HG03064 (cell line): Measurements from ENCODE around the gene REV1.

Source experiments
- ATAC-seq: cut with Tn5 transposase; IDR thresholded peaks from one replicate; pipeline ENCODE4 v1.9.1; 2021; ENCODE audit warnings: low read depth; ENCODE audit not compliant: unreplicated experiment

REV1 gene

DNA sequence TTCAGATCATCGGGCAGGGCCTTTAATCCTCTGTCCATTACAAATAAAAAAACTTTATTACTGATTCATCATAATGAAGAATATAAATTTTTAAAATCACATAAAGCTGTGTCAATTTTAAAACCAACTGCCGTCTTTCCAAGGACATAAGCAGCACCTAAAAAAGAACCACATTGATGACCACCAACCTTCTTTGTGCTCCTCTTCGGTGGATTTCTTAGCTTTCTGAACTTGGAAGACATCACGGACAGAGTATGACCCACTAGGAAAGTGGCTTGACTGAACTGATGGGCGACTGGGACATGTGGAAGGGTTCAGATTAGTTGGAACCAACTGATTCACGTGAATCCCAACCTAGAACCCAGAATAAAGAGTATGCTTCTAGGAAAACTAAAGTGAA, 83.7 kb downstream of the REV1 start:
- no peak for ATAC-seq

DNA sequence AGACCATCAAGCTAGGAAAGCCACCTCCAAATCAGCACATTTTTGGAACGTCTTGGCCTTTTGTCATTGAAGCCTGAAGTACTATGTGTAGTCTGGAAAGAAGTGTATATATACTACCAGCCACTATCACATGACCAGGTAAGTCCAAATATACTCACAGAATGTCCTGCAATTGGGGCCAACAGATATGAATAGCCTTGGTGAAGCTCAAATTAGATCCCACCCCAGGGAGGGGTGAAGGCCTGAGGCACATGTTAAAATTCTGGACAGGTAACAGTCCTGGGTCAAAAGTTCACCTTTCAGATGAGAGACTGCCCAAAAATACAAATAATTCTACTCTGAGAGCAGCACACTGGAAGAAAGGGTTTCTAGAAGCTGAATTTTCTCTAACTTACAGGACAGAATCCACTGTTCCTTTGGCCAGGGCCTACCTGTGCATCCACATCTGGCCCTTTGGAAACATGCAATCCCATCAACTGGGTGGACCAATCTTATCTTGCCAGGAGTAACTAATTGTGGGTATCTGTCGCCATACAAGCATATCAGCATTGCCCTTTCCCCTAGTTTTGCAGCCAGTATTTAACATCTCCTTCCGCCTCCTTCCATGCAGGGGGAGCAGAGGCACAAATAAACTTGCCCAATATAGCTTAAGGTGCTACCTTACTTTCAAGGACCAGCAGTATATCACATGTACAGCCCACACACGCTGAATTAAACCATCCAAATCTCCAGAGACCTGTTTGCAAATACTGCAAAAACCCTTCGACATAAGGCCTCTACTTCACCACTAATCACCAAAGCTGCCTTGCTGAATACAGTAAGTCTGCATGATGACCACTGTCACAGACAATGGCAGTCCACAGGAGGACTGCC, 84.8 kb downstream of the REV1 start:
- ATAC-seq: no peak

DNA sequence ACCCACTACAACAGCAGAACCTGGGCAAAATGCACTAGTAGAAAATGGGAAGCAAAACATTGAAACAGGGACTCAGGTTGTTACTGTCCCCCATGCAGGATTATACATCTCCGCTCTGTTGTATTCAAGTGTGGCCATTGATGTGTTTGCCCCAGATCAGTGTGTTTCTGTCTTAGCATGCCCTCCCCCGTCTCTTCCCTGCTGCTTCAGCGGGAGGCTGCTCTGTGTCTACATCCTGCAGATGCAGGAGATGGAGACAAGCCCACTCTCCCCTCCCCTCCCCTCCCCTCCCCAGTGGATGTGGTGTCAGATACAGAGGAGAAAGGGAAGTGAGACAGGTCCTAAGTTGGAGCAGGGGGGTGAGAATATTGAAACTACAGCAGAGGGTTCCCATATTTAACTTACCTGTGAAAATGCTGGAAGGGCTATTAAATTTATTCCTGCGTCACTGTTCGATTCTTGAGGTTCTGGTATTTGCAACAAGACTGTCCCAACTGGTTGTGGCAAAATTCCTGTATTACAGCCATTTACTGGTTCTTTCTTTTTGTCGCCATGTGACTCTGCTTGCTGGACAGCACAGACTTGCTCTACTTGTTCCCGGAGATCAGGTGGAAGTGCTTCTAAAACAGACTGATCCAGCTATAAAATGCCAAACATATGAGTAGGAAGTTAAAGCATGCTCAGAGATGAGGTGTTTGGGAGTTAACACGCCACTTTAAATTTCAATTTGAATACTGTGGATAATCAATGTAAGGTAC, 85.6 kb downstream of the REV1 start:
- no peak for ATAC-seq

DNA sequence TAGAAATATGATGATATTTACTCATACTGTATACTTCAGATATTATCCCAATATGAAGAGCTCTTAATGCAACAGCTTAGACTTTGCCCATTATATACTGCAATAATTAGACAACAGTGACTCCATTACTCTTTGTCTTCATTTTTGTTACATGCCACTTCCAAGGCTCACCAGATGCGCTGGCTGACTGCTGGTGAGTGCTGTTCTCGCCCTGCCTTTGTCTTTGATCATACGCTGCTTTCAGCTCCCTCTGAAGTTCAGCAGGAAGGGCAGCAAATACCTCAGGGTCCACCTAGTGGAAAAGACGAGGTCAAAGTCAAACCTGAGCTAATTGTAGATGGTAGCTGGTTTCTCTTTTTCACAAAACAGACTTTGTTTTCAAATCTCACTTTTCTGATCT, 86.3 kb downstream of the REV1 start:
- no peak for ATAC-seq

DNA sequence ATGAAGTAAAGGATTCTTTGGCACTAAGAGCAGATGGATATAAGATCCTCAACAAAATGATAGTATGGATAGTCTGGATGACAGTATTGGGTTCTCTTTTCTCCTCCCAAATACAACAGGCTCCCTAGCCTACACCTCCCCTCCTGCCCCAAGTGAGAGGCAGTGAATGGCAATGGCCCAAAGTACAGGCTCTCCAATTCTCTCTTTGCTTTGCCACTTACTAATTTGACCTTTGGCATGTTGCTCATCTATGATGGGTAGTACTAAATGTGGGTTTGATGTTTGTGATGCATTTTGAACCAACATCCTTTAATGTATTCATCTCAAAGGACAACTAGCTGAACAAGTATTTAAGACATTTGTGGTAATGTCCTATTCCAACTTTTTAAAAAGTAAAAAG, 86.7 kb downstream of the REV1 start:
- ATAC-seq: no peak

DNA sequence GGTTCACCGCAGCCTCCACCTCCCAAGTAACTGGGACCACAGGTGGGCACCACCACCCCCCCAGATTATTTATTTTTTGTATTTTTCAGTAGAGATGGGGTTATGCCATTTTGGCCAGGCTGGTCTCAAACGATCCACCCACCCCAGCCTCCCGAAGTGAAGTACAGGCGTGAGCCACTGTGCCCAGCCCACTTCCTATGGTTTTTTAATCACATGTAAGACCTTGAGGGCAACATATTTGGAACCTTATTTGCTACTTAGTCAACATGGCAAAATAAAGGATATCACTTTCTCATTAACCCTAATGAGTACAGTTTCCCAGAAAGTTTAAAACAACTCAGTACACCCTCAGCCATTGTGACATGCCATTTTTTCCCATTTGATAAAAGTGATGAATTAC, 88.0 kb downstream of the REV1 start:
- no peak for ATAC-seq

DNA sequence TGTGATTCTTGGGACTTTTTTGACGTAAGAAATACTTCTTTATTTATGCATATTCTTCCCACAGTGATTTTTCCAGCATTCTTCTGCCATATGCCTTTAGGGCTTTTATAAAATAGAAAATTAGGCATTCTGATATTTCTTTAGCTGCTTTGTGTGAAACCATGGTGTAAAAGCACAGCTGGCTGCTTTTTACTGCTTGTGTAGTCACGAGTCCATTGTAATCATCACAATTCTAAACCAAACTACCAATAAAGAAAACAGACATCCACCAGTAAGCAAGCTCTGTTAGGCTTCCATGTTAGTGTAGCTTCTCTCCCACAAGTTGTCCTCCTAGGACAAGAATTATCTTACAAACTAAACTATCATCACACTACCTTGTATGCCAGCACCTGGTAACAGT, 90.0 kb downstream of the REV1 start:
- ATAC-seq: no peak

DNA sequence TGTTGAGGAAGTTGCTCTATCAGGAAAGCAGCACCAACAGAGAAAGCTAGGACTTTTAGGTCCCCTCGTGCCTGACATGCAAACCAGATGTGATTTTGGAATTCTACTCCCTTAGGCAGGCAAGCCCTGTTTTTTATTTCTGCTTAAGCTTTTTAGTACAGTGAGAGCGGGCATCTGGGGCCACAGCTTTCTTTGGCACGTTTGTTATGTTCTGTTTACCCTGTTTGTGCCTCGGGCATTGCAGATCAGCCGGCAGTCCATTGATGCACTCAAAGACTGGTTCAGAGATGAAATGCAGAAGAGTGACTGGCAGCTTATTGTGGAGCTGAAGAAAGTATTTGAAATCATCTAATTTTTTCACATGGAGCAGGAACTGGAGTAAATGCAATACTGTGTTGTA, 90.8 kb downstream of the REV1 start:
- ATAC-seq: no peak

DNA sequence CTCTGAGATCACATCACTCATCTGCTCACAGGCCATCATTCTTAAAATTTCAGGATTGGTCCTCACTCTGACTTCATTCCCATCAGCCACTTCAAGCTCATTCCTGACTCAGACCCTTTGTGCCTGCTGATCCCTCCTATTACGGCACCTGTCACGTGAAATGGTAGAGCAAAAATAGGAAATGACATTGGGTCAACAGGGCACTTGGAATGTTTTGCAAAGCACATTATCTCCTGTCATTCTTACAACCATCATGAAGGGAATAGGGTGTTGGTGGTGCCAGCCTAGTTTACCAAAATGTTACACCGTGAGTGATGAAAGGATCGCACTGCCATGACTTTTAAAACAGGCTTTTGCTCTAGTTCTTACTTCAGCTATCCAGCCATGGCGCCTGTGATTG, 91.5 kb downstream of the REV1 start:
- ATAC-seq: no peak

DNA sequence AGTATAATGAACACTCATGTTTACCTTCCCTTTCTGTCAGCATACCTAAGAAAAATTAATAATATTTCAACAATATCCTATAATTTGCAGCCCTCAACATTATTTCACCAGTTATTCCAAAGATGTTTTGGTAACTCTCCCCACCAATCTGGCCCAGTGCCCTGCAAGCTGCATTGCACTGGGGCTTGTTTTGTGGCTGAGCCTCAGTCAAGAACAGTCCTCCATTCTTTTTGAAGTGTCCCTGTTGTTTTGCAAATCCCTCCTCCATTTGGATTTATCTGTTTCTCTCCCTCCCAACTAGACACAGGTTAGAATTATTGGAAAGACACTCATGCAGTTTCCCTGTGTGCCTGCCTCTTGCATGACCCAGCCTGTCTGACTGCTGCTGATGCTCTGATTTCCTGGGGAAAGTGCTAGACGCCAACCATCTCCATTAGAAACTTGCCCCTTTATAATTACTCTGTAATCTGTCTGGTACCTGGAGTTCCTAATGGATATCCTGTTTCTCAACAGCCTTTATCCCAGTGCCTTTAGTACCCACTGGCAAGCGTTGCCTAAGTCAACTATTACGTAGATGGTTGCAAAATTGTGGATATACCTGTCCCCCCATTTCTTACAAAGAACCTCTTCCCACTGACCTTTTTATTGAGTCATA, 92.4 kb downstream of the REV1 start:
- ATAC-seq: no peak

DNA sequence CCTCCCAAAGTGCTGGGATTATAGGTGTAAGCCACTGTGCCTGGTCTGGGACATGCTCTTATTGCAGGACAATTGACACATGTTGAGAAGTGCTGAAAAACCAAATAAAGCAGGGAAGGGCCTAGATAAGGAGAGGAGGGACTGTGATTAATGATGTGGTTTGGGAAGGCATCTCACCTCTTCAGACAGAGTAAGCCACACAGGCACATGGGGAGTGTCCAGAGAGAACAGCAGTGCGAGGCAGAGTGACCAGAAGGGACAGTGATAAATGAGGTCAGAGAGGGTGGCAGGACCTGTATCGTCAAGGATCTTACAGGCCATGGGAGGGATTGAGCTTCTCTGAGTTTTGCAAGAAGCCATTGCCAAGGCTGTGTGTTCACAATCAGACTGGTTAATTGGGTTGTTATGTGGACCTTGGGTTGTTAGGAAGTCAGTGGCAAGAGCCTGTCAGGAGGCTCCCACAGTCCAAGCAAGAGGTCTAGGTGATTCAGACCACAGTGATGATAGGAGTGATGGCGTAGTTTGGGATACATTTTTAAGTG, 94.2 kb downstream of the REV1 start:
- no peak for ATAC-seq

DNA sequence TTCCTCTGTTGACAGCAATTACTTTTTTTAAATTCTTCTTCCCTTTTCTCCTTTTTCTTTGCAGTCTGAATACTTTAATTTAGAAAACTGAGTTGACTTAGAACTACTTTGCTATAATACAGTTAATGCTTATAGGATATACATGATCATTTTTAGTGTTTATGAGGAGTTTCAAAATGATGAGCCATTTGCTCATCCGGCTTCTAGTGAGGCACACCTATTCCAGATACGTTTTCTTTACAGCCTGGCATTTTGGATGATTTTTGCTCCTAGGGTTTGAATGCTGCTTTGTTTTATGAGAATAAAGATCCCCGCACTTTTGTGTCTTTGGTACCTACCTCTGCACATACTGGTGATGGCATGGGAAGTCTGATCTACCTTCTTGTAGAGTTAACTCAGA, 99.9 kb downstream of the REV1 start:
- no peak for ATAC-seq

DNA sequence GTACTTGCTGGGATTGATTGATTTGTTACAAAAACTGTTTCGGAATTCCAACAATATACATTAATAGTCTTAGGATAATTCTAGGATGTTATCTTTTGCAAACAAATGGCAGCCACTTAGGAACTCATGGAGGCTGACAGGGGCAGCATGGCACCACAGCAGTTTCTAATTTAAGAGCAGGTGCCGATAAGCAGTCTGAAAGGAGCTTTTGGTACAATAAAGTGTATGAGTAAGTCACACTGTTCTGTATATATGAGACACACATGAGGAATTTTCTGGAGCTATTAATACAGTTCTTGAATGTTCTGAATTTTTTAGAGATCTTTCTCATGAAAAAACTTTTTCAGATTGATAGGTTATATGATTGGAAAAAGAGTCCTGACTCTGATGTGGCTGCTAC, 100.4 kb downstream of the REV1 start:
- no peak for ATAC-seq

DNA sequence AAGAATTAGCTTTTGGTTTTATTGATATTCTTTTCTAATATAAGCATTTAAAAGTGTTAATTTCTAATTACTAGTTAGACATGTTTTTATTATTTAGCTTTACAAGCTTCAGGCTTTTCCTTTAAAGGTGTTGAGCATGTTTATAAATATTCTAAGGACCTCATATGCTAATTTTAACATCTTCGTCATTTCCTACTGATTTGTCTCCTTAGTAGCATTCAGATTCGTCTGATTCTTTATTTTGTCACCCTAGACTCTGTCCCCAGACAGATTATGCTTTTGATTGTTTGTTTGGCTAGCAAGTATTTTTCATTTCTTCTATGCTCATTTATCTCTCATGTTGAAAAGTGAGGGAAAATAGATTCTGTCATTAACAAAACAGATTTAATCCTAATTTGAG, 100.9 kb downstream of the REV1 start:
- ATAC-seq: no peak

DNA sequence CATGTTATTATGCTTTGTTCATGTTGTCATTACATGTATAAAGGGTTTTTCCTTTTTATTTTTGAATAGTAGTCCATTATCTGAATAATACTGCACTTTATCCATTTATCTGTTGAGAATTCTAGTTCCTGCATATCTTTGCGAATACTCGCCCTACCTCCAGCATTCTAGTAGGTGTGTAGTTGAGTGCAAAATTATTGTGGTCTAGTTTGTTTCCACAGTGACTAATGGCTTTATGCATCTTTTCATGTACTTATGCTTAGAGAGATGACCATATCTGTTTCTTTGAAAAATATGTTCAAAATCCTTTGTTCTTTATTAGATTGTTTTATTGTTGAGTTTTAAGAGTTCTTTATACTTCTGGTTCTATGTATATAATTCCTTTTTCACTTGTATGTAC, 103.8 kb downstream of the REV1 start:
- ATAC-seq: no peak

DNA sequence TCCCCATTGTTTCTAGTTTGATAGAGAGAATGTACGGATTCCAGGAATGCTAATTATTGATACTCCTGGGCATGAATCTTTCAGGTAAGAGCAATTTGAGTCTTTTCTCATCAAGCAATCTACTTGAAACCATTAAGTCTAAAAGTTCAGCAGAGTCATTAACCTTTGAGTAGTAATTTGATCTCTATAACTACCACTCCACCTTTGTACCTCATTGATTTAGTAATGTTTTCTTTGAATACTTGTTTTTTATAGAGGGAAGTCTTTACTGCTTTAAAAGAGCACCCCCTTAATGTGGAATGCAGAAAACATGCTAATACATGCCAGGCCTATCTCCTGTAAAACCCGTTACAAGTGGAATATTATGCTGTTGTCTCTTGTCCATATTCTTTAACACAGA, 107.7 kb downstream of the REV1 start:
- ATAC-seq: no peak

DNA sequence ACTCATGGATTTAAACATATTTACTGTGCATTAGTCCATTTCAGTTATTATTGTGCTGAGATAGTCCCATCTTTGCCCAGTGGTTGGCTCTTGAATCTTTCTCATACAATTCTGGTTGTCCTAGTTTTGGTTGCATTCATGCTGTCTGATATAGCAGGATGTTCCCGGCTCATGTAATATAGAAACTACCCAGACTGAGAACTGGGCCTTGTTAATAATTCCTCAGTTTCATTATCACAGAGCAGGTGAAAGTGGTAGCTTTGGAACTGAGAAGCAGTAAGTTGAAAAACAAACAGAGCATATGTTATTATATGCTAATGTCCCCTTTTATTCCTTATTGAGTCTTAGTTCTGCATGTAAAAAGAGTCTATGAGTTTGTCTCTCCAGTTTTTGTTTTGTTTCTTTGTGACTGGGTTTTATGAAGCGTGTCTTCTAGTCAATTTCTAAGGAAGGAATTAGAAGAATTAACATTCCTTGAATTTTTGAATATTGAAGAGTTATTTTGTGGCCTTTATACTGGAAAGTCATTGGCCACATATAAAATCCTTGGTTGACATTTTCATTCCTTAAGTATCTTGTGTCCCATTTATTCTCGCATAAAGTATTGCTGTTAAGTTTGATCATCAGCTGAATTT, 109.3 kb downstream of the REV1 start:
- ATAC-seq: no peak

DNA sequence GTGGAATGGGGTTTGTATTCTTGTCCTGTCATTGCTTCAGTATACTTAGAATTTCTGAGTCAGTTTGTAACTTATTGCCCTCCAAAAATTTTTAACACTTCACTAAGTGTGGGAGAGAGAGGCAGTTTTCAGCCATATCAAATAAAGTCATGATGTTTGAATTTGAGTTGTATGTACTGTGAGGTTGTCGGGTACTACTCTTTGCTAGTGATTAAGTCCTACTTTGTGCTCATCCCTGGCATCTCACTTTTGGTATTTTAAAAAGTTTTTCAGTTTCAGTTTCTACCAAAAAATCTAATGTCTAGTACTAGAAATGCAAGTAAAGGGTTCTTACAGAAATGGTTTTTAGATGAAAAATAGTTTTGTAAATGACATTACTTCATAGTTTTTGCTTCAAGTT, 111.9 kb downstream of the REV1 start:
- no peak for ATAC-seq

DNA sequence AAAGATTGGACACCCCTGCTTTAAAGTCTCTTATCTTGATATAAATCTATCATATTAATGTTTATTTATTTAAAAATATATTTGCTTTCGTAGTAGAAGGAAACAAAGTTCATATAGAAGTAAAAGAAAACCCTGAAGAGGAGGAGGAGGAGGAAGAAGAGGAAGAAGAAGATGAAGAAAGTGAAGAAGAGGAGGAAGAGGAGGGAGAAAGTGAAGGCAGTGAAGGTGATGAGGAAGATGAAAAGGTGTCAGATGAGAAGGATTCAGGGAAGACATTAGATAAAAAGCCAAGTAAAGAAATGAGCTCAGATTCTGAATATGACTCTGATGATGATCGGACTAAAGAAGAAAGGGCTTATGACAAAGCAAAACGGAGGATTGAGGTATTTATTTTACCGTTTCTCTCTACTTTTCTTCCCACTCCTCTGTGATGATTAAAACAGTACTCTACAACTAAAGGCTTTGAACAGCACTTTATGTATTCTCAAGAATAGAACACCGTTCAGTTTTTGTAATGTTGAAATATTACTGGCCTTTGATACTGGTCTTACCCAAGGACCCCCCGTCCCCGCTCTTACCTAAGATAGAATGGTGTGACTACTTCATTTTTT, 113.5 kb downstream of the REV1 start:
- ATAC-seq: no peak

DNA sequence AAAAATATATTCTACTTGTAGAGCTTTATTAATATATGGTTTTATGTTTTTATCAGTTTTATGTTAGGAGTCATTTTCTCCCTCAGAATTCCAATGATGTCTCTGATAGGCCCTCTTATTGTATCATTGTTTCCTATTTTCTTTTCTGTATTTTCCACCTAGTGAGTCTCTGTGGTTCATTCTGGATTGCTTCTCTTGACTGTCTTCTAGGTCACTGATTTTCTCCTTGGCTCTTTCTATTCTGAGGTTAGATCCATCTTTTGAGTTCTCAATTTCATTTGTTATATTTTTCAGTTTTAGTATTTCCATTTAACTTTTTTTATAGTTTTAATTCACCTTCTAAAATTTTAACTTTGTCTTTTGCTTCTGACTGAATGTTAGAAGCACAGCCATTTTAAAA, 115.1 kb downstream of the REV1 start:
- no peak for ATAC-seq
